H1 (cell line): ENCODE data around the gene APOL5. TPM values are rescaled to one million over a fixed set of nuclear protein-coding genes. Genes with fewer than 3 reads are reported as not detected.

Source experiments
- ASH2L ChIP-seq: fragments of 200-600, 300-600 bp; sonication (generic); IDR thresholded peaks from one replicate; pipeline ENCODE4 v1.7.1; 2017; ENCODE audit warnings: low read length
- CHD2 ChIP-seq: IDR thresholded peaks from 2 replicates; pipeline ENCODE4 v1.6.1; 2012; ENCODE audit warnings: low read length, improper control_type of control experiment
- EP300 ChIP-seq, 2 experiments: IDR thresholded peaks; 1 replicate in 1 of 2; 2 replicates in 1 of 2; pipeline ENCODE4 v1.6.1; 2011 to 2012; ENCODE audit warnings: low read depth in 2 of 2, low read length in 2 of 2, mild to moderate bottlenecking in 2 of 2, borderline replicate concordance in 1 of 2, inconsistent platforms in 1 of 2, moderate library complexity in 1 of 2
- JUND ChIP-seq: IDR thresholded peaks from 2 replicates; pipeline ENCODE4 v1.6.1; 2011; ENCODE audit warnings: mild to moderate bottlenecking, improper control_type of control experiment, low read length
- NANOG ChIP-seq: IDR thresholded peaks from 2 replicates; pipeline ENCODE4 v1.6.1; 2011; ENCODE audit warnings: low read length, low read depth, mild to moderate bottlenecking, inconsistent platforms; ENCODE audit not compliant: insufficient read depth, poor library complexity, severe bottlenecking
- NRF1 ChIP-seq: IDR thresholded peaks from 2 replicates; pipeline ENCODE4 v1.6.1; 2011; ENCODE audit warnings: mild to moderate bottlenecking, low read depth, low read length, improper control_type of control experiment
- TAF1 ChIP-seq: IDR thresholded peaks from 2 replicates; pipeline ENCODE4 v1.6.1; 2011; ENCODE audit warnings: mild to moderate bottlenecking, low read depth, low read length
- TBP ChIP-seq: IDR thresholded peaks from 2 replicates; pipeline ENCODE4 v1.6.1; 2011; ENCODE audit warnings: low read depth, low read length, improper control_type of control experiment
- ZNF274 ChIP-seq: IDR thresholded peaks from 2 replicates; pipeline ENCODE4 v1.7.0; 2012; ENCODE audit warnings: low read length, borderline replicate concordance; ENCODE audit errors: extremely low read depth
- polyA plus RNA-seq, 7 experiments: library from polyadenylated mRNA; depleted of rRNA in 3 of 7; stranded (reverse) in 5 of 7; unstranded in 2 of 7; fragments of >200 nt in 5 of 7; fragments of 200-250 nt in 2 of 7; gene quantifications; 1 replicate in 5 of 7; 2 replicates in 1 of 7; 4 replicates in 1 of 7; pipeline versions ENCODE4 v1.2.1 to v1.2.3, GENCODE V29; 2011 to 2013; ENCODE audit warnings: missing spikeins in 2 of 7, mixed read lengths in 2 of 7
- total RNA-seq: library from RNA; stranded (reverse); fragmentation: NEBNext Ultra II Directional; extraction: Animal tissue kit (Norgen Biotek cat#: 25700); gene quantifications from 2 replicates; pipeline ENCODE4 v1.2.1, GENCODE V29; 2021
- TF ChIP-seq, protein P1 (sequence below): fragments of 300-600 bp; sonication (generic); IDR thresholded peaks from 2 replicates; pipeline ENCODE4 v1.7.1; 2012; ENCODE audit warnings: low read length, moderate library complexity, mild to moderate bottlenecking, inconsistent platforms; ENCODE audit not compliant: insufficient replicate concordance

The APOL5 gene
- total and polyA plus RNA-seq, 2 of the 8 experiments (the other 6 are each of a cell fraction or from before 2014, with no cell fraction given), result not detected

DNA sequence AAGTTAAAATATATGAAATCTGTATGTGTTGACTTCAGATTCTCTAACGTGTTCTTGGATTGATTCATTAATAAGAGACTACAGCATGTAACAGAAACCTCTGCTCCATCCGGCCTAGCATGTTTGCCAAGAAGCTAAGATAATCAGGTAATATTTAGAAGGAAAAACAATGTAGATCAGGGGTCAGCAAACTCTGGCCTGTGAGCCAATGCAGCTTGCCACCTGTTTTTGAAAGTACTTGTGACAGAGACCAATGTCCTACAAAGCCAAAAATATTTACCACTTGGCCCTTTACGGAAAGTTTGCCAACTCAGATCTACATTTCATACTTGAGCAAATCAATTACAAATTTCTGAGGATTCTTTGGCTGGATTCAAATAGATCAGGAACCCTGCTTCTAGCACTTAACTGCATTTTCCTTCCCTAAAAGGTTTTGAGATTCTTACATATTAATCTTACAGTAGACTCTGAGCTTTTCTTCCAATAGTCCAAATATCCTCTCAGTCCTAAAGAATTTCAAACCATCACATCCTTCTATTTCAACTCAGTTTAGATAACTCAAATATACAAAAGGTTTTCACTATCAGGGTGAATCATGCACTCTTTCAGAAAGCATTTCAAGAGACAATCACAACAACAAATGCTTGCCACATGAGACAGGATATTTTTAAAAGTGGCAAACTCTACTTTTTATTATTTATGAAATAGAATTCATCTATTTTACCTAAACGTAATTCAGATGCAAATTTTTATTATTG is 29.5 kb downstream of the APOL5 start (continued):
- TF ChIP-seq, protein P1, sequence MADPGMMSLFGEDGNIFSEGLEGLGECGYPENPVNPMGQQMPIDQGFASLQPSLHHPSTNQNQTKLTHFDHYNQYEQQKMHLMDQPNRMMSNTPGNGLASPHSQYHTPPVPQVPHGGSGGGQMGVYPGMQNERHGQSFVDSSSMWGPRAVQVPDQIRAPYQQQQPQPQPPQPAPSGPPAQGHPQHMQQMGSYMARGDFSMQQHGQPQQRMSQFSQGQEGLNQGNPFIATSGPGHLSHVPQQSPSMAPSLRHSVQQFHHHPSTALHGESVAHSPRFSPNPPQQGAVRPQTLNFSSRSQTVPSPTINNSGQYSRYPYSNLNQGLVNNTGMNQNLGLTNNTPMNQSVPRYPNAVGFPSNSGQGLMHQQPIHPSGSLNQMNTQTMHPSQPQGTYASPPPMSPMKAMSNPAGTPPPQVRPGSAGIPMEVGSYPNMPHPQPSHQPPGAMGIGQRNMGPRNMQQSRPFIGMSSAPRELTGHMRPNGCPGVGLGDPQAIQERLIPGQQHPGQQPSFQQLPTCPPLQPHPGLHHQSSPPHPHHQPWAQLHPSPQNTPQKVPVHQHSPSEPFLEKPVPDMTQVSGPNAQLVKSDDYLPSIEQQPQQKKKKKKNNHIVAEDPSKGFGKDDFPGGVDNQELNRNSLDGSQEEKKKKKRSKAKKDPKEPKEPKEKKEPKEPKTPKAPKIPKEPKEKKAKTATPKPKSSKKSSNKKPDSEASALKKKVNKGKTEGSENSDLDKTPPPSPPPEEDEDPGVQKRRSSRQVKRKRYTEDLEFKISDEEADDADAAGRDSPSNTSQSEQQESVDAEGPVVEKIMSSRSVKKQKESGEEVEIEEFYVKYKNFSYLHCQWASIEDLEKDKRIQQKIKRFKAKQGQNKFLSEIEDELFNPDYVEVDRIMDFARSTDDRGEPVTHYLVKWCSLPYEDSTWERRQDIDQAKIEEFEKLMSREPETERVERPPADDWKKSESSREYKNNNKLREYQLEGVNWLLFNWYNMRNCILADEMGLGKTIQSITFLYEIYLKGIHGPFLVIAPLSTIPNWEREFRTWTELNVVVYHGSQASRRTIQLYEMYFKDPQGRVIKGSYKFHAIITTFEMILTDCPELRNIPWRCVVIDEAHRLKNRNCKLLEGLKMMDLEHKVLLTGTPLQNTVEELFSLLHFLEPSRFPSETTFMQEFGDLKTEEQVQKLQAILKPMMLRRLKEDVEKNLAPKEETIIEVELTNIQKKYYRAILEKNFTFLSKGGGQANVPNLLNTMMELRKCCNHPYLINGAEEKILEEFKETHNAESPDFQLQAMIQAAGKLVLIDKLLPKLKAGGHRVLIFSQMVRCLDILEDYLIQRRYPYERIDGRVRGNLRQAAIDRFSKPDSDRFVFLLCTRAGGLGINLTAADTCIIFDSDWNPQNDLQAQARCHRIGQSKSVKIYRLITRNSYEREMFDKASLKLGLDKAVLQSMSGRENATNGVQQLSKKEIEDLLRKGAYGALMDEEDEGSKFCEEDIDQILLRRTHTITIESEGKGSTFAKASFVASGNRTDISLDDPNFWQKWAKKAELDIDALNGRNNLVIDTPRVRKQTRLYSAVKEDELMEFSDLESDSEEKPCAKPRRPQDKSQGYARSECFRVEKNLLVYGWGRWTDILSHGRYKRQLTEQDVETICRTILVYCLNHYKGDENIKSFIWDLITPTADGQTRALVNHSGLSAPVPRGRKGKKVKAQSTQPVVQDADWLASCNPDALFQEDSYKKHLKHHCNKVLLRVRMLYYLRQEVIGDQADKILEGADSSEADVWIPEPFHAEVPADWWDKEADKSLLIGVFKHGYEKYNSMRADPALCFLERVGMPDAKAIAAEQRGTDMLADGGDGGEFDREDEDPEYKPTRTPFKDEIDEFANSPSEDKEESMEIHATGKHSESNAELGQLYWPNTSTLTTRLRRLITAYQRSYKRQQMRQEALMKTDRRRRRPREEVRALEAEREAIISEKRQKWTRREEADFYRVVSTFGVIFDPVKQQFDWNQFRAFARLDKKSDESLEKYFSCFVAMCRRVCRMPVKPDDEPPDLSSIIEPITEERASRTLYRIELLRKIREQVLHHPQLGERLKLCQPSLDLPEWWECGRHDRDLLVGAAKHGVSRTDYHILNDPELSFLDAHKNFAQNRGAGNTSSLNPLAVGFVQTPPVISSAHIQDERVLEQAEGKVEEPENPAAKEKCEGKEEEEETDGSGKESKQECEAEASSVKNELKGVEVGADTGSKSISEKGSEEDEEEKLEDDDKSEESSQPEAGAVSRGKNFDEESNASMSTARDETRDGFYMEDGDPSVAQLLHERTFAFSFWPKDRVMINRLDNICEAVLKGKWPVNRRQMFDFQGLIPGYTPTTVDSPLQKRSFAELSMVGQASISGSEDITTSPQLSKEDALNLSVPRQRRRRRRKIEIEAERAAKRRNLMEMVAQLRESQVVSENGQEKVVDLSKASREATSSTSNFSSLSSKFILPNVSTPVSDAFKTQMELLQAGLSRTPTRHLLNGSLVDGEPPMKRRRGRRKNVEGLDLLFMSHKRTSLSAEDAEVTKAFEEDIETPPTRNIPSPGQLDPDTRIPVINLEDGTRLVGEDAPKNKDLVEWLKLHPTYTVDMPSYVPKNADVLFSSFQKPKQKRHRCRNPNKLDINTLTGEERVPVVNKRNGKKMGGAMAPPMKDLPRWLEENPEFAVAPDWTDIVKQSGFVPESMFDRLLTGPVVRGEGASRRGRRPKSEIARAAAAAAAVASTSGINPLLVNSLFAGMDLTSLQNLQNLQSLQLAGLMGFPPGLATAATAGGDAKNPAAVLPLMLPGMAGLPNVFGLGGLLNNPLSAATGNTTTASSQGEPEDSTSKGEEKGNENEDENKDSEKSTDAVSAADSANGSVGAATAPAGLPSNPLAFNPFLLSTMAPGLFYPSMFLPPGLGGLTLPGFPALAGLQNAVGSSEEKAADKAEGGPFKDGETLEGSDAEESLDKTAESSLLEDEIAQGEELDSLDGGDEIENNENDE, result no peak
- TF ChIP-seq TAF1 (no peak), EP300 (IDR thresholded peaks at IDR 0.05; ENCODE audit: borderline replicate concordance in 1 of 2, low read depth in 2 of 2, low read length in 2 of 2) (no peak), TBP (no peak), NANOG (no peak), ASH2L (no peak), ZNF274 (no peak), NRF1 (no peak), CHD2 (no peak), JUND (no peak)
